CD8-positive, alpha-beta memory T cell (primary cell): ENCODE measurements around the gene PRAF2. TPM values are rescaled to one million over a fixed set of nuclear protein-coding genes. Genes with fewer than 3 reads are reported as not detected.
A peak's percentile ranks its signal among the peaks of the same experiment; 100 is the strongest.

Source experiments
- CTCF ChIA-PET: fragments of 350-600 bp; sonication (Branson Sonifier 250); formaldehyde crosslinking; loops from one replicate; lab custom pipeline; 2021; ENCODE audit warnings: antibody characterized with exemption; lab: Charles Lee
- POLR2A ChIA-PET: fragments of 350-600 bp; sonication (Branson Sonifier 250); formaldehyde crosslinking; loops from one replicate; lab custom pipeline; 2021; ENCODE audit warnings: antibody characterized with exemption; lab: Charles Lee
- DNase-seq, 5 donors: peaks; one replicate each; pipeline versions ENCODE4 v3.0.0 to v3.0.0-alpha.2; 2020 to 2022; ENCODE audit warnings: mixed read lengths in 1 of 5
- H3K27ac ChIP-seq: one replicate; pipeline ENCODE4 v1.7.0; 2013; ENCODE audit warnings: low read depth, mild to moderate bottlenecking, low read length, moderate library complexity
- H3K27me3 ChIP-seq: 2 replicates; pipeline ENCODE4 v1.7.0; 2013; ENCODE audit warnings: low read length, mild to moderate bottlenecking; ENCODE audit not compliant: insufficient read depth, poor library complexity, severe bottlenecking
- H3K36me3 ChIP-seq: 2 replicates; pipeline ENCODE4 v1.7.0; 2013; ENCODE audit warnings: mild to moderate bottlenecking, low read length, moderate library complexity; ENCODE audit not compliant: insufficient read depth
- H3K4me1 ChIP-seq: 2 replicates; pipeline ENCODE4 v1.7.0; 2013; ENCODE audit warnings: mild to moderate bottlenecking, low read length, moderate library complexity; ENCODE audit not compliant: insufficient read depth
- H3K4me3 ChIP-seq: 2 replicates; pipeline ENCODE4 v1.7.0; 2013; ENCODE audit warnings: mild to moderate bottlenecking, low read length
- H3K9me3 ChIP-seq: 2 replicates; pipeline ENCODE4 v1.7.0; 2013; ENCODE audit warnings: mild to moderate bottlenecking, low read length
- H3K27ac Mint-ChIP-seq, 8 donors: one replicate each; pipeline ENCODE4 v1.8.0; 2020 to 2021; ENCODE audit warnings: mixed read lengths in 8 of 8, mild to moderate bottlenecking in 6 of 8, inconsistent platforms in 3 of 8, moderate library complexity in 3 of 8
- H3K27me3 Mint-ChIP-seq, 2 donors: one replicate each; pipeline ENCODE4 v1.8.0; 2020 to 2021; ENCODE audit warnings: mixed read lengths in 2 of 2, mild to moderate bottlenecking in 1 of 2, moderate library complexity in 1 of 2
- H3K36me3 Mint-ChIP-seq, 3 donors: one replicate each; pipeline ENCODE4 v1.8.0; 2020 to 2021; ENCODE audit warnings: mixed read lengths in 3 of 3, inconsistent platforms in 1 of 3, mild to moderate bottlenecking in 1 of 3
- H3K4me1 Mint-ChIP-seq, 3 donors: one replicate each; pipeline ENCODE4 v1.8.0; 2020 to 2021; ENCODE audit warnings: mixed read lengths in 3 of 3, inconsistent platforms in 1 of 3, mild to moderate bottlenecking in 1 of 3
- H3K4me3 Mint-ChIP-seq, 7 donors: one replicate each; pipeline ENCODE4 v1.8.0; 2020 to 2021; ENCODE audit warnings: mixed read lengths in 7 of 7, mild to moderate bottlenecking in 6 of 7, moderate library complexity in 4 of 7, inconsistent platforms in 2 of 7
- H3K9me3 Mint-ChIP-seq, 5 donors: one replicate each; pipeline ENCODE4 v1.8.0; 2020 to 2022; ENCODE audit warnings: mixed read lengths in 5 of 5, mild to moderate bottlenecking in 3 of 5, moderate library complexity in 2 of 5, inconsistent platforms in 1 of 5
- polyA plus RNA-seq: library from polyadenylated mRNA; unstranded; fragments of 300-500 nt; fragmentation: Illumina TruSeq; gene quantifications from one replicate; pipeline ENCODE4 v1.2.3, GENCODE V29; 2021
- total RNA-seq, 2 experiments: library from RNA; stranded (reverse); gene quantifications; one replicate each; pipeline ENCODE4 v1.2.3, GENCODE V29; 2021

Gene PRAF2
- total and polyA plus RNA-seq, 3 experiments from 2014 or later: 13.1 to 62.6 (median 14.5) TPM

DNA sequence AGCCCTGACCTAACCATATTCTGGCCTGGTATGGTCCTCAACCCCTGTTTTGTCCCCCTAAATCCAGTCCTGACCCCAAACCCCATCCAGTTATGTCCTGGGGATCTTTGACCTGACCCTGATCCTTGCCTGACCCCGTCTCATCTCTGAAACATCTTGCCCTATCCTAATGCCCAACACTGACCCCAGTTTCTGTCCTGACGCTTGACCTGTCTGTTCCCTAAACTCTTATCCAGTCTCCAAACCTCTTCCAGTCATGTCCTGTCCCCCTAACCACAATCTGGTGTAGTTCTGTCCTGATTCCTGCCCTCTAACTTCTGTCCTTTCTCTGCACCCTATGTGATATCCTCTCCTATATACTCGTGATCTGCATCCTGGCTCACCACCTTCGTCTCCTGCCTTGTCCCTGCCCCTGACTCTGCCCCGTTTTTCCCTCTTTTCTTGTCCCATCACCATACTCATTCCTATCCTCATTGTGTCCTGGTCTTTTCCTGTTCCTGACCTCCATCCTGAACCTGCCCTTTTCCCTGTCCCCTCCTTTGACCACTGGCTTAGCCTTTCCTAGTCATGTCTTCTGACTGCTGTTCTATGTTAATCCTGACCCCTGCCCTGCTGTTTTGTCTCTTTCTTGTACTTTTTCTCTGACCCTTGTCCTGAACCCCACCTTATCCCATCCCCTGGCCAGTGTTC is 19.6 kb downstream of the PRAF2 start:
- Histone ChIP-seq H3K4me1 (peaks cover 14% of the 10 kb centered on the region), H3K4me3 (peak overlapping the region; percentile 41), H3K27me3 (no peaks in the 10 kb centered on the region), H3K27ac (peak overlapping the region; percentile 51), H3K36me3 (no peaks in the 10 kb centered on the region), H3K9me3 (no peaks in the 10 kb centered on the region)
- H3K27ac Mint-ChIP-seq: peak overlapping the region; percentile 56 to 96 (median 92)
- H3K27me3 Mint-ChIP-seq: peaks cover 0 to 9% of the 10 kb centered on the region in 2 donors
- H3K36me3 Mint-ChIP-seq: peaks cover 0 to 1% (median 0%) of the 10 kb centered on the region in 3 donors
- POLR2A ChIA-PET: no interaction called here
- CTCF ChIA-PET: no interaction called here
- peak overlapping the region; percentile 79 to 95 (median 85) for H3K4me3 Mint-ChIP-seq
- peaks cover 22 to 41% (median 32%) of the 10 kb centered on the region in 3 donors for H3K4me1 Mint-ChIP-seq
- DNase-seq: no peak
- H3K9me3 Mint-ChIP-seq: no peaks in the 10 kb centered on the region

DNA sequence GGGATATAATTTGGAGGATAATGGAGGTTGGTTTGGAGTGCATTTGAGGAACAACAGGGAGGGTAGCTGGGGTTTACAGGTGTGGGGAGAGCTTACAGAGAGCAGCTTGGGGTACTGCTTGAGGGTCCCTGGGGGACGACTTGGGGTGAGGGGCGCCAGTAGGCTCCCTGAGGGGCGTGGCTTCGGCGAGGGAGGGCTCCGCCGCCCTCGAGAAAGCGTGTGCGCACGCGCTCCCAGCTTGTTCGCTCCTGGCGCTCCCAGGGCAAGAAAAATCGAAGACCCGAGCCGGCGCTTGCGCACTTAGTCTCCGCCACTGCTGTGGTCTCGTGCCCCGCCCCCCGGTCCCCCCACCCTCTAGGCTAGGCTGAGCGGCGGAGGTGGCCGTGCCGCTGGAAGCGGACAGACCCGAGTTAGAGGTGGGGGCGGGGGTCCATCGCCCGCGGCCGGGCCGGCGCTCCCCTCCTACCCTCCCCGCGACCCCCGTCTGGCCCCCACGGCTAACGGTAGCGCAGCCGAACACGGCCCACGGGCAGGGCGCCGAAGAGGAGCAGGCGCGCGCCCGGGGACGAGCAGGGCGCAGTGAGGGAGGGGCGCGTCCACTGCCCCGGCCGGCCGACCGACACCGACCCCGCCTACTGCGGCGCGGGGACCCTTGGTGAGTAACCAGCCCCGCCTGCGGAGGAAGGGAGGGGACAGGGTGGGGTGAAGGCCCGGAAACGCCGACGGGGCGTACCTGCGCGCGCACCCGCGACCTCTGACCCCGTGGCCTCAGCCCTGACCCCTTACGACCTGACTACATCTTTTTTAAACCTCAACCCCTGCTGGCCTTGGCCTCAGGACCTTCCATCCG is 20.4 kb downstream of the PRAF2 start:
- ChIA-PET POLR2A (interaction anchor here (0.8 kb wide), 1 partner anchor 95 kb away, joined by 5 read pairs; the partner anchor contains the start of gene OTUD5), CTCF (interaction anchor here (0.7 kb wide), 1 partner anchor 10 kb away, joined by 3 read pairs; no protein-coding TSS in a partner anchor)
- peaks cover 0 to 1% (median 0%) of the 10 kb centered on the region in 3 donors for H3K36me3 Mint-ChIP-seq
- H3K4me3 Mint-ChIP-seq: peak overlapping the region; percentile 79 to 95 (median 85)
- no peaks in the 10 kb centered on the region for H3K9me3 Mint-ChIP-seq
- peaks cover 14% of the 10 kb centered on the region for H3K4me1 ChIP-seq
- peak; percentile 37 to 79 (median 51) for DNase-seq
- peaks cover 22 to 41% (median 32%) of the 10 kb centered on the region in 3 donors for H3K4me1 Mint-ChIP-seq
- H3K27me3 Mint-ChIP-seq: peaks cover 0 to 9% of the 10 kb centered on the region in 2 donors
- H3K4me3 ChIP-seq: peak overlapping the region; percentile 41
- H3K27ac Mint-ChIP-seq: peak overlapping the region; percentile 56 to 96 (median 94)
- peak overlapping the region; percentile 51 for H3K27ac ChIP-seq
- H3K36me3 ChIP-seq: no peaks in the 10 kb centered on the region
- H3K9me3 ChIP-seq: no peaks in the 10 kb centered on the region
- no peaks in the 10 kb centered on the region for H3K27me3 ChIP-seq

DNA sequence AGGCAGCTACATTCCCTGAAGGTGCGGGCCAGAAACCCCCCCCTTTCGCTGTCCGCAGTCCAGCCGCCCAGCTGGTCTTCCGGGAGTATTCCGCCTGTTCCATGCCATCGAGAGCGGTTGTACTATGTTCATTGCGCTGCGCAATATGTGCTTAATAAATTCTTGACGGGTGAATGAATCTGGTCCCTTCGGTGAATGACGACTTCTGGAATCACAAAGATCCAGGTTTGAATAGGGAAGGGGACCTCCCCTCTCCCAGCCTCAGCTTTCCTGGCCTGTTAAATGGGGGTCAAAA is 29.9 kb downstream of the PRAF2 start:
- Histone ChIP-seq H3K27ac (peak overlapping the region; percentile 84), H3K9me3 (no peaks in the 10 kb centered on the region), H3K4me3 (no peak overlapping the region), H3K4me1 (peaks cover 11% of the 10 kb centered on the region), H3K27me3 (no peaks in the 10 kb centered on the region), H3K36me3 (peaks cover 3% of the 10 kb centered on the region)
- Mint-ChIP-seq H3K4me3 (peak overlapping the region; percentile 76 to 90 (median 86)), H3K27ac (peak overlapping the region; percentile 86 to 96 (median 93)), H3K4me1 (peaks cover 32 to 36% (median 34%) of the 10 kb centered on the region in 3 donors), H3K9me3 (no peaks in the 10 kb centered on the region), H3K27me3 (peaks cover 0 to 9% of the 10 kb centered on the region in 2 donors), H3K36me3 (peaks cover 0 to 12% (median 0%) of the 10 kb centered on the region in 3 donors)
- DNase-seq: no peak
- POLR2A ChIA-PET: interaction anchor here (0.8 kb wide), 1 partner anchor 123 kb away, joined by 3 read pairs; no protein-coding TSS in a partner anchor
- CTCF ChIA-PET: interaction anchor here (1.1 to 1.3 kb wide), 4 partner anchors 9 to 153 kb away, joined by 3 to 6 read pairs (median 3); no protein-coding TSS in a partner anchor

DNA sequence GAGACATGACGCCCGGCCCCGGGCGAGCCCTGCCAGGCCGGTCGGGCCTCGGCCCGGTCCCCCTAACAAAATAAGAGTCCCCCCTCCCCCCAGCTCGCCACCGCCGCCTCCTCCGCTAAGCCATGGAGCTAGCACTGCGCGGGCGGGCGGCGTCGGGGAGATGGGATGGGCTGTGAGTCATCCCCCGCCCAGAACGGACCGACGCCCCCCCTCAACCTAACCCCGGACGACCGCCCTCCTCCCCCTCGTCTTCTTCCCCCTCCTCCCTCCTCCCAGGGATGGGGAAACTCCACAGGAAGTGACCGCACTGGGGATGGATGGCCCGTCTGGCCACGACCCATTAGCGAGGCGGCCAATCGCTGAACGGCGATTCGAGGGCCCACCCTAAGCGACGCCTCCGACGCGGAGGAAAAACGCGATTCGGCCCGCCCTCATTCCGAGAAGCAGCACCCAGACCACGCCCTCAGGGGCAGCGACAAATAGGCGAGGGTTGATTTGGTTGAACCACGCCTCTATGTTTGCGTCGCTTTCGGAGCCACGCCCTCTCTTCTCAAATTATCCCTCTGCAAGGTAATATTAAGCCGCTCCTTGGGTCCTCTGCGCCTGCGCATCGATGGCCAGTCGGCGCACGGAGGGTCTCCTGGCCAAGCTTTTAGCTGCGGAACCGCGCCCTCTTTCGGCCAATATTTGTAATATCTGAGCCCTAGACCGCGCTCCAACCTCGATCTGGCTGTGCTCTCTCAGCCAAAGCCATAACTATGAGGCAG is 30.4 kb downstream of the PRAF2 start, which contains the start of gene TFE3:
Gene TFE3, minus strand, starts transcription at position 138 of the 767 bp plus-strand sequence. Its CDS starts 131 bp downstream, at position 7.
- peaks cover 0 to 11% of the 10 kb centered on the region in 2 donors for H3K27me3 Mint-ChIP-seq
- Histone ChIP-seq H3K27ac (peak within 1 kb of the TSS; percentile 84), H3K9me3 (no peaks in the 10 kb centered on the region), H3K36me3 (peaks cover 3% of the 10 kb centered on the region), H3K27me3 (no peaks in the 10 kb centered on the region), H3K4me1 (peaks cover 11% of the 10 kb centered on the region), H3K4me3 (peak within 1 kb of the TSS; percentile 56)
- DNase-seq: peak; percentile 90 to 98 (median 94)
- CTCF ChIA-PET: interaction anchor here (0.7 to 1.3 kb wide), 6 partner anchors 10 to 152 kb away, joined by 3 to 6 read pairs (median 3); partner anchors contain the start of gene KCND1
- H3K36me3 Mint-ChIP-seq: peaks cover 0 to 17% (median 0%) of the 10 kb centered on the region in 3 donors
- H3K27ac Mint-ChIP-seq: peak within 1 kb of the TSS; percentile 89 to 98 (median 96)
- H3K9me3 Mint-ChIP-seq: no peaks in the 10 kb centered on the region
- peaks cover 34 to 36% (median 34%) of the 10 kb centered on the region in 3 donors for H3K4me1 Mint-ChIP-seq
- POLR2A ChIA-PET: interaction anchor here (0.6 to 1.3 kb wide), 8 partner anchors 14 to 367 kb away, joined by 3 to 13 read pairs (median 6); partner anchors contain the start of gene GRIPAP1
- peak within 1 kb of the TSS; percentile 84 to 94 (median 88) for H3K4me3 Mint-ChIP-seq

DNA sequence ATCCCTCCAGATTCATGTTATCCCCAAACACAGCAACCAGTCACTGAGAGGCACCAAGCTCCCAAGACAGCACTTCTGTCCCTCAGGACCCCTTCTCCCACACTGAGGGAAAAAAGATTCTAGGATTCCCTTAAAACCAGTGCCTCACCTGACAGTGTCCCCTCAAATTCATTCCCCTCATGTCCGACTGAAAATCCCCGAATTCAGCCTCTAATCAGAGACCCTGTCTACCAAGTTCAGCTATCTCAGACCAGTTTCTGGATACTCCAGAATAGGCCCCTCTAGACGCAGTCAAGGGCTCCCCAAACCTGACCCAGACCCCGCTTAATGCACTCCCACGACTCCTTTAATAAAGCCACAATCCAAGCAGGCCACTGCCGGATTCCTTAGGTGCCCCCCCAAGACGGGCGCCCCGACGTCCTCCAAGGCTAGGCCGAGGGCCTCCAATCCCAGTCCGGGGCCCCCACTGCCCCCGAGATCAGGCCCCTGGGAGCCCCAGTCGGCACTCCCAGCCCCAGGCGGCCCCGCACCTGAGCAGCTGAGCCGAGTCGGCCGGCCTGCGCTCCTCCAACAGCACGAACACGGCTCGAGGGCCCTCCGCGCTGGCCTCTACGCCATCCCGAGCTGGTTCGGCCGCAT is 31.1 kb downstream of the PRAF2 start:
- CTCF ChIA-PET: interaction anchor here (0.7 to 1.2 kb wide), 3 partner anchors 71 to 148 kb away, joined by 3 to 5 read pairs (median 3); partner anchors contain the start of gene KCND1
- Mint-ChIP-seq H3K9me3 (no peaks in the 10 kb centered on the region), H3K27me3 (peaks cover 0 to 13% of the 10 kb centered on the region in 2 donors), H3K4me1 (peaks cover 34 to 36% (median 34%) of the 10 kb centered on the region in 3 donors), H3K4me3 (peak overlapping the region; percentile 84 to 94 (median 88)), H3K27ac (peak overlapping the region; percentile 89 to 98 (median 96)), H3K36me3 (peaks cover 0 to 23% (median 2%) of the 10 kb centered on the region in 3 donors)
- H3K9me3 ChIP-seq: no peaks in the 10 kb centered on the region
- POLR2A ChIA-PET: interaction anchor here (0.6 to 1.3 kb wide), 6 partner anchors 14 to 84 kb away, joined by 4 to 13 read pairs (median 6); partner anchors contain the start of gene GRIPAP1
- H3K36me3 ChIP-seq: peaks cover 3% of the 10 kb centered on the region
- H3K4me3 ChIP-seq: peak overlapping the region; percentile 56
- no peaks in the 10 kb centered on the region for H3K27me3 ChIP-seq
- H3K27ac ChIP-seq: peak overlapping the region; percentile 84
- peaks cover 11% of the 10 kb centered on the region for H3K4me1 ChIP-seq
- DNase-seq: peak in 1 of 5 donors; percentile 25

DNA sequence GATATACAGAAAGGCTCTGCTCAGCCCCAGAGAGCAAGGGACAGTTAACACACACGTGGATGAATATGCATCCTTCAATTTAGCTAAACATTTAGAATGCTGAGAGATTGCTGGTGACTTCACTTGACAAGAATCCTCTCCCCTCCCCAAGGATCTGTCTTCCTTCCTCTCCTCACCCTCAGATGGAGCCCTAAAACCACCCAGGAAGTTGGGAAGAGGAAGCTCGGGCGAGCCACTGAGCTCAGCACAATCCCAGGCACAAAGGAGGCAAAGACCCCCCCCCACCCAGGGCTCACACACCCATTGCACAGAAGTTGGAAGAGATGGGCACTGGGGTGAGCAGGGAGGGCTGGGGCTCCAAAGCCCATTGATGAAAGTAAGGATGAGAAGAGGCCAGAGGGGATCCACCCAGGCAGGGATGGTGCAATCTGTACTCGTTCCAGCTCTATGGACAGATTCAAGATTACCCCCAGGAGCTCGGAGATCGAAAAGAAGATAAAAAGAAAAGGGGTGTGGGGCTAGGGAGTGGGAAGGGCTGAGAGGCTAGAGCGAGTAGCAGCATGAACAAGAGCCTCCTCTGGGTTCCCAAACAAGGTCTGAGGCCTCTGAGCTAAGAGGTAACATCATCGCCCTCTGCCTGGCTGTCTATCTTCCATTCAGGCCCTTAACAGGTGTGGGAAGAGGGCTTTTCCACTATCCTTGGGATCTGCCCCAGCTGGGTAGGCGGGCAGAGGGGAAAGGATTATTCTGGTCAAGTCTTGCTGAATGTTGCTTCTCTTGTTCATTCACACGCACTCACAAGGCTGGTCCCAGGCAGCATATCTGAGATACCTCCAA is 31.8 kb downstream of the PRAF2 start:
- peak overlapping the region; percentile 89 to 98 (median 96) for H3K27ac Mint-ChIP-seq
- H3K4me1 ChIP-seq: peaks cover 11% of the 10 kb centered on the region
- peak overlapping the region; percentile 56 for H3K4me3 ChIP-seq
- H3K4me1 Mint-ChIP-seq: peaks cover 34 to 36% (median 34%) of the 10 kb centered on the region in 3 donors
- peaks cover 0 to 11% of the 10 kb centered on the region in 2 donors for H3K27me3 Mint-ChIP-seq
- peak in 1 of 5 donors; percentile 8 for DNase-seq
- ChIA-PET CTCF (interaction anchor here (0.7 to 1.1 kb wide), 2 partner anchors 70 to 105 kb away, joined by 3 to 5 read pairs; partner anchors contain the start of gene KCND1), POLR2A (interaction anchor here (0.5 to 1.3 kb wide), 4 partner anchors 9 to 84 kb away, joined by 5 to 7 read pairs (median 6); partner anchors contain the start of gene GRIPAP1)
- H3K27me3 ChIP-seq: no peaks in the 10 kb centered on the region
- H3K9me3 ChIP-seq: no peaks in the 10 kb centered on the region
- H3K9me3 Mint-ChIP-seq: no peaks in the 10 kb centered on the region
- peak overlapping the region; percentile 84 for H3K27ac ChIP-seq
- H3K4me3 Mint-ChIP-seq: peak overlapping the region; percentile 84 to 94 (median 88)
- H3K36me3 Mint-ChIP-seq: peaks cover 0 to 28% (median 3%) of the 10 kb centered on the region in 3 donors
- H3K36me3 ChIP-seq: peaks cover 3% of the 10 kb centered on the region
